ENCODE data around the gene KLF16.
A peak's percentile ranks its signal among the peaks of the same experiment; 100 is the strongest.

Gene KLF16

GRCh38 chr19:1818549-1819195 is 44.7 kb downstream of the KLF16 start:
- DNase-seq, result no peak

DNA sequence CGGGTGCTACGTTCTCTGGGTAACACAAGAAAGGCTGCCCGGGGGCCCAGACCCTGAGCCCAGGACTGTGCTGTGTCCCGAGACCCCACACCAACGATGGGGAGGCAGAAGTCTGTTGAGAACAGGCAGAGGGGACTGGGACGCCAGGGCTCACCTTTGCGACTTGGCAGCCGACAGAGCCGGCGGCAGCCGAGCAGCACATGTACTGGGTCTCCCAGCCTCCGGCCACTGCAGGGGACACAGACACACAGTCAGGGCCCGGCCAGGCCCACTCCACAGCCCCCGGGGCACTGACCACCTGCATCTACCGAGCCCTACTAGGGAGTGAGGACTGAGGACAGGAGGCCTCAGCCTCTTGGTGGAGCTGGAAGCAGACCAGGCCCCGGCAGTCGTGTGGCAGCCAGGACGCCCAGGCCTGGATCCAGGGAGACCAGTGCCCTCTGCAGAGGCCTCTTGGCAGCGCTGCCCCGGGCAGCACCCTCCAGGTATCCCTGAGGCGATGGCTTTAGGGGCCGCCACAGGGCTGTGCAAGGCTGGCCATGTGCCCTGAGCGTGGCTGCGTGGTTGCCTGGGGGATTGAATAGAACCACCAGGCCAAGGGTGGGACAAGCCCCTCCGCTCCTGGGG is 45.7 kb downstream of the KLF16 start:
- DNase-seq, result no peak

DNA sequence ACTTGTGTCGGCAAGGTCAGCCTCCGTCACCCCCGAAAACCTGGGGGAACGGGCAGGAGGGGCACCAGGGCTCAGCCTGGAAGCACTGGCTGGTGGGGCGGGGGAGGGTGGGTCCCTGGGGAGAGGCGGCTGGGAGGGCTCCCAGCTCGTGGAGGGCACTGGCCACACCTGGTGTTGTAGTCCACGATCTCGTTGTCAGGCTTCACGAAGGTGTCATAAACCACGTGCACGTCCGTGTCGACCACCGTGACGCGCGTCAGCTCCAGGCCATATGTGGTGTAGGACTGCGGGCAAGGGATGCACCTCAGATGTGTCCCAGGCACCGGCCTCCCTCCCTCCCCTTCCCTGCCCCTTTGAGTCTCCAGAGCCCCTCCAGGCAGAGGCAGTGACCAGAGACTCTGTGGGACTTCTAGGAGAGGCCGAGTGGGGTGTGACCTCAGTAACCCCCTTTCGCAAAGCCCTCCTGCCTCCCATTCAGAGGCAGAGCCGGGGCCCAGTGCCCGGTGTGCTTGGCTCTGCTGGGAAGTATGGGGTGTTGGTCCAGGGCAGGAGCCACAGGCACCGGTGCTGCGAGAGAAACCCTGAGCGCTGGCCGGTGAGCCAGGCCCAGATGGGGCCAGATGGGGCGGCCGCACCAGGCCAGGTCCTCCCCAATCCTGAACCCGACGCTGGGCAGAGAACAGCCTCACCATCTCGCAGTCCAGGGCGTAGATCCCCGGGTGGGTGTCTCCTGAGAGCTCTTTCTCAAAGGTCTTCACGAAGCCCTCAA is 46.7 kb downstream of the KLF16 start:
- DNase-seq, result no peak

DNA sequence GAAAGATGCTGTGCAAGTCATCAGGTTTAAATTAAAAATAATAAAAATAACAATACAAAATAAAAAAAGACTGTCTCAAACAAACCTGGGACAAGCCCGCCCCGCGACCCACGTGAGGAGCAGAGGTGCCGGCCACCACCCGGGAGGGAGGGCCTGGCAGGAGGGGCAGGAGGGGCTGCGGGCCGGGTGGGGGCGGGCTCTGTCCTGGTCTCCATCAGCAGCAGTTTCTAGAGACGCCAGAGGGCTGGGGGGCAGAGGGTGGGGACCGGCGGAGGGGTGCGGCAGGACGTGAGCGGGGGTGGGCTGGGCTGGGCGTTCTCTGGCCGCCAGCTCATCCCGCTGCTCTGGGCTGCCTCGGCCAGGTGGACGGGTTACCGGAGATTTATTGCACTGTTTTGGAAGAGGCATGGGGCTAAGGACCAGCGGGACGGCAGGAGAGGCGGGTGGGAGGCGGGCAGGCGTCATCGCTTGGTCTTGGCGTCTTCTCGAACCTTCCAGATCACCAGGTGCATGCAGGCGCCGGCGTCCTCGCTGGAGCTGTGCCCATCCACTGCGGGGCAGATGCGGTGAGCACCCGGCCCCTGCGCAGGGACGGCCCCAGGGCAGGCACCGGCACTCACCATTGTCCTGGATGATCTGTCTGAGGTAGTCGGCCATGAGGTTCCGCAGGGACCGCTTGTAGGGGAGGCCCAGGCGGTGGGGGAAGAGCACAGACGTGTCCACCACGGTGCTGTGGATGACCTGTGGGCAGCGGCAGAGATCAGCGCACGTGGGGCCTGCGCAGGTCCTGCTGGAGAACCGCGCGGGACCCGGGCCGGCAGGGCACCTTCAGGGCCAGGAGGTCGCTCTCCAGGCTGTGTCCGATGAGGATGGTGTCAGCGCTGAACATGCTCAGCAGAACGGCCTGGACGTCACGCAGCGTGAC is 47.5 kb downstream of the KLF16 start:
- DNase-seq, result no peak

- DNase-seq, result no peak
These were observed 48.4 kb downstream of the KLF16 start for GRCh38 chr19:1814833-1815604.

DNA sequence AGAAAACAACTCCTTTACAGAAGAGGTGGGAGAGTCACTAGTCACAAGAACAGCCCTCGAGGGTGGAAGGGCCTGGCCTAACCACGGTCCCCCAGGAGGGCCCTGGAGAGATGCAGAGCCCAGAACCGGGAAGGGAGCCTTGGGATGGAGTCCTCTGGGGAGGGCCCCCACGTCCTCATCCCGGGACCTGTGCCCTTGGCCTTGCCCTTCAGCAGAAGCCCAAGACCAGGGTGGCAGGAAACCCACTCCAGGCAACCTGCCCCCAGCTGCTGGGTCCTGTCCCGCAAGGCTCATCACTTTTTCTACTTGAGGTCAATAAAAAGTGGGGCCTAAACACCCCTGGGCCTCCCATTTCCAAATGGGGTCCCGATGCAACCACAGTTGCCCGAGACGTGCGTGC is 49.0 kb downstream of the KLF16 start:
- DNase-seq, result no peak

DNA sequence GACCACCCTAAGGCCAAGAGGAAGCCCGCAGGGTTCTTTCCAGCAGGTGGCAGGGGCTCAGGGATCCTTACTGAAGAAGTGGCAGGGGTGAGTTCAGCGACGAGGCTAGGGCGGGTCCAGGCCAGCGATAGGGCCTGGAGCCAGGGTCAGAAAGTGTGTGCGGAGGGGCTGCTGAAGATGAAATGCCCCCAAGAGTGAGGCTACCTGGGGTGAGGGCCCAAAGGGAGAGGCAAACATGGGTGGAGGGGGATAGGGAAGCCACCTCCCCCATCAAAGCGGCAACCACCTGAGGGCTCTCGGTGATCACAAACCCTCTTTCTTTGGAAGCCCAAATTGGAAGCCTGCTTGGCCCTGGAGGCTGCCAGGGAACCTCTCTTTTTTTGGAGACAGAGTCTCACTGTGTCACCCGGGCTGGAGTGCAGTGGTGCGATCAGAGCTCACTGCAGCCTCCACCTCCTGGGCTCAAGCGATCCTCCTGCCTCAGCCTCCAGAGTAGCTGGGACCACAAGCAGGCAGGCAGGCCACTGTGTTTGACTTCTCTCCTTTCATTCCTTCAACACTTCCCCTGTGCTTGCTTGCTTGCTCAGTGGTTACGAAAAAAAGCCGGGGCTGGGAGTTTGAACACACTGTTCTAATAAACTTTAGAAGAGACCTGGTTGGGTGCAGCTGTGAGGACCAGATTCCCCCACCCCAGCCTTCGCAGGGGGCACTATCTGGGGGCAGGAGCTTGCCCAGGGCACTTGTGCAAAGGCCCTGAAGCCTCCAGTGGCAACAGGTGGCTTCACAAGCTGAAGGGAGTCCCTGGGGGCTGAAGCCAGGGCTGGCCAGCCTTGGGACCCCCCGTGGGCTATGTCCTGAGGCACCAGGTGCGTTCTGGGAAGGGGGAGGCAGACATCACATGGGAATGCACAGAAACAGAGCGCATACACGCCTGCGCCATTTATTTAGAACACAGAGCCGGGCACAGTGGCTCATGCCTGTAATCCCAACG is 49.9 kb downstream of the KLF16 start:
- no peak for DNase-seq

DNA sequence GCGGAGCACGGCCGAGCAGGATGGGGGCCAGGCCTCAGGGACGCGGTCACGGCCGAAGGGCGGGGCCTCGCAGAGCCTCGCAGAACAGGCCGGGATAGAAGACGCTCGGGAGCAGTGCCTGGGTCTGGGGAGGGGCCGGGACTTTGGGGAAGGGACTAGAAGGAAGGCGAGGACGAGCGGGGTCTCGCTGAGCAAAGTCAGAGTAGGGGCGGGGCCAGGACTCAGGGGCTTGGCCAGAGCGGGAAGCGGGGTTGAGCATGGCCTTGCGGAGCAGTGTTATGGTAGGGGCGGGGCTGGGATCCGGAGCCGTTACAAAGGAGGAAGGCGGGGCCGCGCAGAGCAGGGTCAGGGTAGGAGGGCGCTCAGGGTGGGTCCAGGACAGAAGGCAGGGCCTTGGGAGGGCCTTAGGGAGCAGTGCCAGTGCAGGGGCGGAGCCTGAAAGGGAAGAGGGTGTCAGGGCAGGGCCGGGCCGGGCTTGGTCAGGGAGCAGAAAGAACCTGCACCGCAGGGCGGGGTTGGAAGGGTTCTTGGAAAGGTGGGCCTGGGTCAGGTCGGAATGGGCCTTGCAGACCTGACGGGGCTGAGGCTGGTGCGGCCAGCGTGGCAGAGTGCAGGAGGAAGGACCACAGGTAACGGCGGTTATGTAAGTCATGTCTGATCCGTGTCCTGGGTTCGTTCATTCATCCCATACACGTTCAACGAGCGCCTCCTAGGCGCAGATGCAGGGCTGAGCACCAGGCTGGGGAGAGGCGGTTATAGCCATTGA is 50.8 kb downstream of the KLF16 start:
- peak in 1 of 2 experiments; percentile 11 for DNase-seq

GRCh38 chr19:1811942-1812425 is 51.4 kb downstream of the KLF16 start, which contains the start of gene ATP8B3:
TSS of gene ATP8B3 (minus strand) at chr19:1812276. CDS start at chr19:1811736, 540 bp downstream.
- no peak for DNase-seq

GRCh38 chr19:1811472-1811894 is 51.9 kb downstream of the KLF16 start:
- DNase-seq, result no peak

DNA sequence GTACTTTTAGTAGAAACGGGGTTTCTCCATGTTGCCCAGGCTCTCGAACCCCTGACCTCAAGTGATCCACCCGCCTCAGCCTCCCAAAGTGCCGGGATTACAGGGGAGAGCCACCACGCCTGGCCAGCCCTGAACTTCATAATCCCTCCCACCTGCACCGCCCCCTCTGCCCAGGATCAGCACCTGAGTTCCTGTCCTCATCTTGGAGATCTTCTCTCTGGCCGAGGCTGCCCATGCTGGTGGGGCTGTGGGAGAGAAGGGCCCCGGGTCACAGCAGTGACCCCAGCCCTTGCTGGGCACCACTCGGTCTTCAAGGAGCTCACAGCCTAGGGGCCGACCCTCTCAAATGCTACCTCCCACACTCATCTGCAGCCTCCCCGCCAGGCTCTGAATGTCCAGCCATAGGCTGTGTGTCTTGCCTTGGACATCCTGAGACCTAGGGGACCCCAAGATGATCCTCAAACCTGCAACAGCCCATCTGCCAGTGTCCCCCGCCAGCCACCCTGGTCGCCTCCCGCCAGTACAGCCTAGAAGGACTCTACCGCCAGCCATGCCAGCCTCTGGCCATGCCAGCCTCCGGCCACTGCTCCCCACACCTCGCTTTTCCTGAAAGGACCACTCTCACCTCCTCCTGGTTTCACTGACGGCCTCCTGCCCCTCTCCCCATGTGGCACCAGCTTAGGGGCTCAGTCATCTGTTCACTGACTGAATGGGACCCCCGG is 52.8 kb downstream of the KLF16 start:
- no peak for DNase-seq

GRCh38 chr19:1809678-1810077 is 53.7 kb downstream of the KLF16 start:
- DNase-seq, result no peak

DNA sequence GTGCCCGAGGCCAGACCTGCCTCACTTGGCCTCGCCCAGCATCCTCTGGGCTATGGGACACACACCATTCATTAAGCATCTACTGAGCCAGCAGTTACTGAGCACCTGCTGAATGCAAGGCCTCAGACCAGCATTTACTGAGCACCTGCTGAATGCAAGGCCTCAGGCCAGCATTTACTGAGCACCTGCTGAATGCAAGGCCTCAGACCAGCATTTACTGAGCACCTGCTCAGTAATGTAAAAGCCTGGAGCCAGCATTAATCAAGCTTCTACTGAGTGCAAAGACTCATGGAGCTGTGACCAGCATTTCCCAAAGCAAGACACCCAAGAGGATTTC is 55.0 kb downstream of the KLF16 start:
- DNase-seq, result no peak

GRCh38 chr19:1807695-1808394 is 55.5 kb downstream of the KLF16 start:
- DNase-seq, result no peak

DNA sequence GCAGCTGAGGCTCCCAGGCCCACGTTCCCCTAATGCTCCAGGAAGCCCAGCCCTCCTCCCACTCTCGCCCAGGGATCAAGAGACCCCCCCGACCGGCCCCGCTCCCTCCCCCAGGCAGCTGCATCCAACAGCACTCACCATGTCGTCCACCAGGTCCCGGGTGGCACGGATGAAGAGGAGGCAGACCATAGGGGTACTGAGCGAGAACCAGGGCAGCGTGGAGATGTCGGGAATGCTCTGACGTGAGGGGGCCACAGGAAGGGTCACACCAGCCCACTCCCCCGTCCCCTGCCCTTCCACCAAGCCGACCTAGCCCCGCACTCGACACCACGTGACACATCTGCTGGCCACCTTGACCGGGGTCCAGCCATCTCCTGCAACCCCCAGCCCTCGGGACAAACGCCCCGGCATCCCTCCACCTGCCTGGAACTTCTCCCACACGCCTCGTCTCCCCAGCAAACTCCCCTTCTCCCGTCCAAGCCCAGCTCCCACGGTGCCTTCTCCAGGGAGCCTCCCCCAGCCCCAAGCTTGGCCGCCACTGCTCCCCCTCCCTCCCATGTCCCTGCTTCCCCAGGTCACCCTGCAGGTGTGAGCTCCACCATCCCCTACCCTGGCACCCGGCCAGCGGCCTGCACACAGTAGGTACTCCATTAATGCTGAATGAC is 56.2 kb downstream of the KLF16 start:
- DNase-seq, result no peak

DNA sequence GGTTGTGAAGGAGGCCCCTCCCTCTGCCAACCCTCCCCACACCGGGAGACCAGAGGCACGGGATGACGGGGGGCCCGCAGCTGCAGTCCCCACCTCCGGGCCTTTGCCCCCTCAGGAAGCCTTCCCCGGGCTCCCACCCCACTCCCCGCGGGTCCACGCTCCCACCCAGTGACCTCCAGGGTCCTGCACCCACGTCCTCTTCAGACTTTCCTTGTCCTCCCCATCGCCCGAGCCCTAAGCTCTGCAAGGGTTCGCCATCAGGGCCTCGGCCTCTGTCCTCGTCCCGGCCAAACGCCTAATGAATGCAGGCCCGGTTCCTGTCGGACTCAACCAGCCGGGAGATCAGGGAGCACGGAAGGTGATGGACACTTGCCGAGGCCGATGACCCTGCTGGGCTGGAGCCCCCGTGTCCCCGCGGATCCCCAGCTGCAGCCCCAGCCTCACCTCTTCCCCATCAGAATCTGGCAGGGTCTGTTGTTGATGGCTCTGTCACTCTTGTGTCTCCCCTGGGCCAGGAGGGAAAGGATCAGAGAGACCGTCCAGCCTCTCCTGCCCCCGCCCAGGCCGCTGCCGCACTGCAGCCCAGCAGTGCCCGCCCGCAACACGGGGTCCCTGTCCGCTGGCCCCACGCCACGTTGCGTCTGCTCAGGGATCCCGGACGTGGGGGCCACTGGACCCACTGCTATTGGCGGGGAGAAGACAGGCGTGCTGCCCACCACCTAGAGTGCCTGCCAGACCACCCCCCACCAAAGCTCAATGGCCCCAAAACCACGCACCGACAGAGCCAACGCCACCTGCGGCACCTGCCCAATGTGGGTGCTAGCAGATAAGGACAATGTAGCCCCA is 57.0 kb downstream of the KLF16 start:
- no peak for DNase-seq
